H1 (cell line): ENCODE results near the gene SLC35G6.

Source experiments
- EZH2 ChIP-seq: fragments of 200-600 bp; sonication (generic); IDR thresholded peaks from 2 replicates; pipeline ENCODE4 v1.7.1; 2012; ENCODE audit warnings: low read depth, mild to moderate bottlenecking, moderate library complexity, low read length, inconsistent platforms; ENCODE audit not compliant: severe bottlenecking
- POLR2A ChIP-seq, 2 experiments: IDR thresholded peaks; 1 replicate in 1 of 2; 2 replicates in 1 of 2; pipeline ENCODE4 v1.6.1; 2011; ENCODE audit warnings: low read depth in 2 of 2, low read length in 2 of 2, mild to moderate bottlenecking in 2 of 2; ENCODE audit errors: control extremely low read depth in 1 of 2
- YY1 ChIP-seq: IDR thresholded peaks from 2 replicates; pipeline ENCODE4 v1.6.1; 2011; ENCODE audit warnings: low read depth, mild to moderate bottlenecking, low read length

GRCh38 chr17:7468290-7468689, 13.0 kb upstream of the SLC35G6 start:
- no peak for TF ChIP-seq EZH2
- no peak for TF ChIP-seq YY1
- no peak for TF ChIP-seq POLR2A (IDR thresholded peaks at IDR 0.05; ENCODE audit: control extremely low read depth in 1 of 2, low read depth in 2 of 2, low read length in 2 of 2)
